ENCODE data around the gene RHOH. TPM values are rescaled to one million over a fixed set of nuclear protein-coding genes. Genes with fewer than 3 reads are reported as not detected.

Gene RHOH
- total RNA-seq, 3 donors from 2014 or later (not counting 1 experiment from before 2014, with no cell fraction given), result 195 to 233 (median 195) TPM

DNA sequence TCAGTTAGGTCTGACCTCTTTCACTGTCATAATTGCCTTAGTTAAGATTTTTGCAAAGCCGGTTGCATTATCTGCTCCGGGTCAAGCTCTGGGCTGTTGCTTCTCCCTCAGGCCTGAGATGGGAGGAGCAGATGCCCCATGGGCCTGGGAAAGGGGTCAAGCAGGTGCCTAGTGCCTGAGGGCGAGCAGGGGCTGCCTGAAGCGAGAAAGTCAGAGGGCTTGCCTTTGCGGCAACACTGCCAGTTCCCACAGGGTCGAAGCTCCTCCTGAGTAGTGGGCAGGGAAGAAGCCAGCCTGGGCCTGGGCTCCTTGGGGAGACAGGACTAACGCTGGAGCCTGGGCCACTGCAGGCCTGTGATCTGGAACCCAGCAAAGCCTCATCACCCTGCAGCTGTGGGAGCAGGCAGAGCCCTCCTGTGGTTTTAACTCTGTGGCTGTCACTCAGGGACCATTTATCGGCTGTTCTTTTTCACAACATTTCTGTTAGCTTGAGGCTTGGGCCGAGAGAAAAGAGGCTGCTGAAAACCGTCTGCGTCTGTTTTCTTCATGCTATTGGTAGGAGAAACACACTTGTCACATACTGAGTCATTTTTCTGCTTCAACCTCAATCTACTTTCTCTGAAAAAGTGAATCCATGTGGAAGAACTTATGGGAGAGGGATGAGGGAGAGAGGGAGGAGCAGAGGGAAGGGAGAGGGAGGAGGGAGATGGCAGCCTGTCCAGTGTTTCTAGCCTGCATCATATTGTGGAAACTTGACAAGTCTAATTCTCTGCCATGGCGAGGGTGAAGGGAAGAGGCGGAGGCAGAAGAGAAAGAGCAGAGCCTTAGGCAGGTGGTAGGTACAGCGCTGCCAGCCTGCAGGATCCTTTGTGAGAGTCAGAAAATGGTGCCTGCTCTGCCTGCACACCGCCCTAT lies 68.4 kb downstream of the RHOH start:
- no peaks in the 10 kb centered on the region for H3K36me3 ChIP-seq (ENCODE audit: control insufficient read depth, insufficient read depth, low read length)
- peaks cover 42 to 49% of the 10 kb centered on the region in 2 donors for H3K4me1 Mint-ChIP-seq
- no peak for TF ChIP-seq CTCF (IDR thresholded peaks at IDR 0.05)
- ATAC-seq, result peak; percentile 86 to 96 (median 90)
- H3K4me3 Mint-ChIP-seq, result peak overlapping the region; percentile 77
- peak overlapping the region; percentile 61 for H3K27ac ChIP-seq (ENCODE audit: low read length)
- intact Hi-C loops (cut with micrococcal nuclease), result loop anchor here (1.0 to 2.0 kb wide), 2 partner anchors 44 to 68 kb away; partner anchors contain the start of gene RHOH
- H3K9me3 Mint-ChIP-seq, result no peaks in the 10 kb centered on the region
- 38% methylated on average over 15 of the region's 15 CpGs for WGBS (ENCODE audit: insufficient coverage)
- H3K36me3 Mint-ChIP-seq, result no peaks in the 10 kb centered on the region
- H3K9me3 ChIP-seq (ENCODE audit: control insufficient read depth, insufficient read depth, low read length), result no peaks in the 10 kb centered on the region
- DNase-seq, result peak; percentile 68 to 83
- H3K4me1 ChIP-seq (ENCODE audit: control insufficient read depth, insufficient read depth, low read length), result peaks cover 41% of the 10 kb centered on the region
- no peak overlapping the region for H3K4me3 ChIP-seq (ENCODE audit: low read length)
- H3K27ac Mint-ChIP-seq, result peak overlapping the region; percentile 83 to 84
- H3K27me3 Mint-ChIP-seq (ENCODE audit: low read depth in 2 of 2), result peaks cover 0 to 2% of the 10 kb centered on the region in 2 donors
- no peaks in the 10 kb centered on the region for H3K27me3 ChIP-seq (ENCODE audit: control insufficient read depth, insufficient read depth, low read length)

GRCh38 chr4:40265910-40266274 lies 69.1 kb downstream of the RHOH start:
- Mint-ChIP-seq H3K4me3 (peak overlapping the region; percentile 77), H3K27ac (peak overlapping the region; percentile 83 to 84), H3K4me1 (peaks cover 42 to 49% of the 10 kb centered on the region in 2 donors), H3K36me3 (no peaks in the 10 kb centered on the region), H3K27me3 (ENCODE audit: low read depth in 2 of 2) (peaks cover 0 to 2% of the 10 kb centered on the region in 2 donors), H3K9me3 (no peaks in the 10 kb centered on the region)
- H3K36me3 ChIP-seq (ENCODE audit: control insufficient read depth, insufficient read depth, low read length), result no peaks in the 10 kb centered on the region
- TF ChIP-seq CTCF (IDR thresholded peaks at IDR 0.05), result no peak
- no peaks in the 10 kb centered on the region for H3K9me3 ChIP-seq (ENCODE audit: control insufficient read depth, insufficient read depth, low read length)
- H3K4me3 ChIP-seq (ENCODE audit: low read length), result no peak overlapping the region
- peak overlapping the region; percentile 61 for H3K27ac ChIP-seq (ENCODE audit: low read length)
- intact Hi-C loops (cut with micrococcal nuclease), result loop anchor here (1.0 to 2.0 kb wide), 2 partner anchors 43 to 69 kb away; partner anchors contain the start of gene RHOH
- whole genome bisulfite sequencing (ENCODE audit: insufficient coverage), result 64% methylated on average over 4 of the region's 4 CpGs
- no peaks in the 10 kb centered on the region for H3K27me3 ChIP-seq (ENCODE audit: control insufficient read depth, insufficient read depth, low read length)
- H3K4me1 ChIP-seq (ENCODE audit: control insufficient read depth, insufficient read depth, low read length), result peaks cover 41% of the 10 kb centered on the region
- ATAC-seq, result no peak
- no peak for DNase-seq

GRCh38 chr4:40269133-40269532 lies 72.3 kb downstream of the RHOH start:
- Histone ChIP-seq H3K4me1 (ENCODE audit: control insufficient read depth, insufficient read depth, low read length) (peaks cover 30% of the 10 kb centered on the region), H3K27me3 (ENCODE audit: control insufficient read depth, insufficient read depth, low read length) (no peaks in the 10 kb centered on the region), H3K4me3 (ENCODE audit: low read length) (no peak overlapping the region), H3K27ac (ENCODE audit: low read length) (no peak overlapping the region), H3K36me3 (ENCODE audit: control insufficient read depth, insufficient read depth, low read length) (no peaks in the 10 kb centered on the region), H3K9me3 (ENCODE audit: control insufficient read depth, insufficient read depth, low read length) (no peaks in the 10 kb centered on the region)
- Mint-ChIP-seq H3K27ac (no peak overlapping the region), H3K36me3 (no peaks in the 10 kb centered on the region), H3K27me3 (ENCODE audit: low read depth in 2 of 2) (no peaks in the 10 kb centered on the region), H3K4me1 (peaks cover 33 to 35% of the 10 kb centered on the region in 2 donors), H3K9me3 (no peaks in the 10 kb centered on the region), H3K4me3 (no peak overlapping the region)
- no peak for TF ChIP-seq CTCF (IDR thresholded peaks at IDR 0.05)
- DNase-seq, result no peak
- no peak for ATAC-seq
- WGBS (ENCODE audit: insufficient coverage), result 0% methylated on average over 1 of the region's 1 CpG
- intact Hi-C loops (cut with micrococcal nuclease), result no loop called here
